H1 (cell line): ENCODE results near the gene ZNG1F. TPM values are rescaled to one million over a fixed set of nuclear protein-coding genes. Genes with fewer than 3 reads are reported as not detected.
"Not testable (repeated sequence)": the region's sequence is repeated elsewhere in the genome, so short reads cannot be mapped to it uniquely, and the experiment has no call there.

Source experiments
- CTCF ChIA-PET: fragments of 300-600 bp; sonication (Branson Sonifier 250); formaldehyde crosslinking; loops from one replicate; lab custom pipeline; 2021; ENCODE audit not compliant: partially characterized antibody; lab: Charles Lee
- POLR2A ChIA-PET: fragments of 300-600 bp; sonication (Branson Sonifier 250); formaldehyde crosslinking; loops from one replicate; lab custom pipeline; 2021; ENCODE audit warnings: inconsistent platforms; ENCODE audit not compliant: partially characterized antibody; lab: Charles Lee
- DNase-seq, 2 experiments: peaks; one replicate each; pipeline versions ENCODE4 v3.0.0 to v3.0.0-alpha.2; 2010 to 2022; ENCODE audit warnings: low spot score in 2 of 2, low read depth in 1 of 2, mixed read lengths in 1 of 2
- FAIRE-seq: peaks from 2 replicates; lab custom pipeline; 2011; peaks lifted over from hg19 to GRCh38; lab: Jason Lieb, UNC
- H2AFZ ChIP-seq: 2 replicates; pipeline ENCODE4 v1.8.1; 2012; ENCODE audit warnings: low read length, inconsistent platforms
- H2AK5ac ChIP-seq: 2 replicates; pipeline ENCODE4 v1.6.1; 2013; ENCODE audit warnings: low read depth, low read length
- H2BK120ac ChIP-seq: replicated peaks from 2 replicates; pipeline ENCODE3; 2013; ENCODE audit warnings: low read depth, low read length, inconsistent platforms
- H2BK12ac ChIP-seq: 2 replicates; pipeline ENCODE4 v1.6.1; 2013; ENCODE audit warnings: low read depth, low read length
- H2BK15ac ChIP-seq: 2 replicates; pipeline ENCODE4 v1.6.1; 2013; ENCODE audit warnings: low read length
- H2BK20ac ChIP-seq: 2 replicates; pipeline ENCODE4 v1.6.1; 2013; ENCODE audit warnings: low read length
- H2BK5ac ChIP-seq: 2 replicates; pipeline ENCODE4 v1.6.1; 2013; ENCODE audit warnings: low read depth, low read length
- H3K14ac ChIP-seq: 2 replicates; pipeline ENCODE4 v1.6.1; 2013; ENCODE audit warnings: inconsistent platforms; ENCODE audit not compliant: insufficient read length
- H3K18ac ChIP-seq: 2 replicates; pipeline ENCODE4 v1.6.1; 2013; ENCODE audit warnings: low read length; ENCODE audit errors: extremely low read depth
- H3K23ac ChIP-seq: 2 replicates; pipeline ENCODE4 v1.6.1; 2013; ENCODE audit warnings: inconsistent platforms; ENCODE audit not compliant: insufficient read length
- H3K23me2 ChIP-seq: 2 replicates; pipeline ENCODE4 v1.6.1; 2013; ENCODE audit warnings: low read depth, low read length
- H3K27ac ChIP-seq: 2 replicates; pipeline ENCODE4 v1.6.1; 2011; ENCODE audit warnings: low read depth, low read length, inconsistent platforms
- H3K27me3 ChIP-seq, 4 experiments: replicated peaks in 1 of 4; 1 replicate in 1 of 4; 2 replicates in 3 of 4; pipeline versions ENCODE4 v1.6.1 to v1.8.1; 2011 to 2013; ENCODE audit warnings: low read length in 3 of 4, mild to moderate bottlenecking in 3 of 4, inconsistent platforms in 2 of 4, mixed read lengths in 2 of 4, moderate library complexity in 1 of 4; ENCODE audit not compliant: control insufficient read depth in 3 of 4, insufficient read depth in 3 of 4; ENCODE audit errors: extremely low read depth in 1 of 4
- H3K36me3 ChIP-seq, 4 experiments: 2 replicates each; pipeline versions ENCODE4 v1.6.1 to v1.8.1; 2011 to 2013; ENCODE audit warnings: mild to moderate bottlenecking in 4 of 4, low read length in 3 of 4, moderate library complexity in 2 of 4, control low read depth in 1 of 4, inconsistent platforms in 1 of 4; ENCODE audit not compliant: insufficient read depth in 4 of 4, control insufficient read depth in 2 of 4
- H3K4ac ChIP-seq: replicated peaks from 2 replicates; pipeline ENCODE3; 2013; ENCODE audit warnings: low read length, low read depth, mixed read lengths, inconsistent platforms; ENCODE audit not compliant: insufficient read length
- H3K4me1 ChIP-seq, 4 experiments: replicated peaks in 1 of 4; 1 replicate in 1 of 4; 2 replicates in 3 of 4; pipeline versions ENCODE4 v1.6.1 to v1.8.1; 2011 to 2013; ENCODE audit warnings: low read length in 3 of 4, inconsistent platforms in 2 of 4, mixed read lengths in 1 of 4; ENCODE audit not compliant: insufficient read depth in 4 of 4, control insufficient read depth in 3 of 4
- H3K4me2 ChIP-seq, 2 experiments: 2 replicates each; pipeline versions ENCODE4 v1.6.1 to v1.8.1; 2011 to 2013; ENCODE audit warnings: low read depth in 2 of 2, low read length in 2 of 2, control low read depth in 1 of 2, inconsistent platforms in 1 of 2, mild to moderate bottlenecking in 1 of 2; ENCODE audit not compliant: insufficient read depth in 1 of 2
- H3K4me3 ChIP-seq, 4 experiments: fragments of 200-600, 300-600 bp in 1 of 4; sonication (generic), shearing (Covaris generic), sonication (Bioruptor Twin) in 1 of 4; 2 replicates each; pipeline versions ENCODE4 v1.5.1 to v1.8.1; 2011 to 2016; ENCODE audit warnings: low read length in 4 of 4, low read depth in 3 of 4, control low read depth in 2 of 4, inconsistent platforms in 2 of 4, mild to moderate bottlenecking in 2 of 4, mixed read lengths in 1 of 4, moderate library complexity in 1 of 4; ENCODE audit not compliant: insufficient read depth in 2 of 4; ENCODE audit errors: extremely low read depth in 1 of 4
- H3K56ac ChIP-seq: replicated peaks from 2 replicates; pipeline ENCODE3; 2013; ENCODE audit warnings: low read depth, mild to moderate bottlenecking, mixed read lengths, low read length, inconsistent platforms; ENCODE audit not compliant: insufficient read length
- H3K79me1 ChIP-seq: 2 replicates; pipeline ENCODE4 v1.6.1; 2013; ENCODE audit warnings: low read depth, low read length, control low read depth
- H3K79me2 ChIP-seq, 2 experiments: 2 replicates each; pipeline versions ENCODE4 v1.6.1 to v1.8.1; 2012 to 2013; ENCODE audit warnings: low read length in 2 of 2, mild to moderate bottlenecking in 2 of 2, inconsistent platforms in 1 of 2; ENCODE audit not compliant: insufficient read depth in 2 of 2, control insufficient read depth in 1 of 2
- H3K9ac ChIP-seq, 4 experiments: replicated peaks in 1 of 4; 1 replicate in 1 of 4; 2 replicates in 3 of 4; pipeline versions ENCODE4 v1.6.1 to v1.8.1; 2011 to 2013; ENCODE audit warnings: low read depth in 3 of 4, low read length in 3 of 4, control low read depth in 2 of 4, mild to moderate bottlenecking in 2 of 4, moderate library complexity in 2 of 4, inconsistent platforms in 1 of 4; ENCODE audit errors: extremely low read depth in 1 of 4
- H3K9me3 ChIP-seq, 2 experiments: 2 replicates each; pipeline versions ENCODE4 v1.6.1 to v1.8.1; 2012 to 2013; ENCODE audit warnings: mild to moderate bottlenecking in 2 of 2, moderate library complexity in 2 of 2, control low read depth in 1 of 2, inconsistent platforms in 1 of 2, low read depth in 1 of 2, low read length in 1 of 2, mixed read lengths in 1 of 2; ENCODE audit not compliant: insufficient read depth in 2 of 2
- H4K20me1 ChIP-seq, 2 experiments: replicated peaks in 1 of 2; 2 replicates each; pipeline versions ENCODE3 to v1.8.1; 2011 to 2013; ENCODE audit warnings: inconsistent platforms in 2 of 2, low read length in 2 of 2, mild to moderate bottlenecking in 1 of 2; ENCODE audit not compliant: insufficient read depth in 2 of 2, control insufficient read depth in 1 of 2
- H4K5ac ChIP-seq: 2 replicates; pipeline ENCODE4 v1.6.1; 2013; ENCODE audit warnings: low read length, low read depth, mixed read lengths, inconsistent platforms; ENCODE audit not compliant: insufficient read length
- H4K8ac ChIP-seq: 2 replicates; pipeline ENCODE4 v1.8.0; 2013; ENCODE audit warnings: mild to moderate bottlenecking, moderate library complexity, low read length, inconsistent platforms; ENCODE audit not compliant: insufficient read depth; ENCODE audit errors: extremely low read depth
- H4K91ac ChIP-seq: replicated peaks from 2 replicates; pipeline ENCODE3; 2013; ENCODE audit warnings: low read length, mixed read lengths, inconsistent platforms; ENCODE audit not compliant: insufficient read length
- WGBS, 2 experiments: shearing (Covaris generic) in 1 of 2; methylation state at CpG; one replicate each; pipeline versions ENCODE4 v1.1.6 to v1.1.7; 2013 to 2015; ENCODE audit warnings: low lambda C conversion rate in 2 of 2, mixed read lengths in 2 of 2, inconsistent platforms in 1 of 2, low coverage in 1 of 2, missing lambda C conversion rate in 1 of 2; ENCODE audit not compliant: insufficient replicate concordance in 2 of 2, insufficient coverage in 1 of 2, insufficient read length in 1 of 2; ENCODE audit errors: extremely low coverage in 1 of 2, missing lambda C conversion rate in 1 of 2; 5-methylcytosine and 5-hydroxymethylcytosine counted together
- polyA plus RNA-seq, 7 experiments: library from polyadenylated mRNA; depleted of rRNA in 3 of 7; stranded (reverse) in 5 of 7; unstranded in 2 of 7; fragments of >200 nt in 5 of 7; fragments of 200-250 nt in 2 of 7; gene quantifications; 1 replicate in 5 of 7; 2 replicates in 1 of 7; 4 replicates in 1 of 7; pipeline versions ENCODE4 v1.2.1 to v1.2.3, GENCODE V29; 2011 to 2013; ENCODE audit warnings: missing spikeins in 2 of 7, mixed read lengths in 2 of 7
- total RNA-seq: library from RNA; stranded (reverse); fragmentation: NEBNext Ultra II Directional; extraction: Animal tissue kit (Norgen Biotek cat#: 25700); gene quantifications from 2 replicates; pipeline ENCODE4 v1.2.1, GENCODE V29; 2021

Gene ZNG1F
- total and polyA plus RNA-seq, 2 of the 8 experiments (the other 6 are each of a cell fraction or from before 2014, with no cell fraction given), result 4.3 to 4.8 TPM

- peaks cover 2 to 32% (median 21%) of the 10 kb centered on the region in 4 experiments for H3K27me3 ChIP-seq
- CTCF ChIA-PET, H3K36me3 ChIP-seq, H3K14ac ChIP-seq, DNase-seq, H3K56ac ChIP-seq, H3K4me2 ChIP-seq, H2BK12ac ChIP-seq, H3K4me3 ChIP-seq, H2BK20ac ChIP-seq, POLR2A ChIA-PET, H2BK5ac ChIP-seq, H3K79me1 ChIP-seq, H3K23me2 ChIP-seq, H2BK15ac ChIP-seq, FAIRE-seq, H2AK5ac ChIP-seq, H3K79me2 ChIP-seq, H2BK120ac ChIP-seq, H3K9ac ChIP-seq, H3K4ac ChIP-seq, H3K4me1 ChIP-seq, H3K18ac ChIP-seq, H2AFZ ChIP-seq, H3K27ac ChIP-seq, H3K23ac ChIP-seq, H4K20me1 ChIP-seq, H4K91ac ChIP-seq, H4K8ac ChIP-seq, H4K5ac ChIP-seq: not testable (repeated sequence)
- peaks cover 21 to 61% of the 10 kb centered on the region in 2 experiments for H3K9me3 ChIP-seq
- WGBS, 2 experiments, result 68% methylated on average over 3 of the region's 3 CpGs; no CpG with 5 or more reads in 1 of the 2 experiments
These were observed 45.1 kb upstream of the ZNG1F start for GRCh38 chr9:41234221-41234620.

DNA sequence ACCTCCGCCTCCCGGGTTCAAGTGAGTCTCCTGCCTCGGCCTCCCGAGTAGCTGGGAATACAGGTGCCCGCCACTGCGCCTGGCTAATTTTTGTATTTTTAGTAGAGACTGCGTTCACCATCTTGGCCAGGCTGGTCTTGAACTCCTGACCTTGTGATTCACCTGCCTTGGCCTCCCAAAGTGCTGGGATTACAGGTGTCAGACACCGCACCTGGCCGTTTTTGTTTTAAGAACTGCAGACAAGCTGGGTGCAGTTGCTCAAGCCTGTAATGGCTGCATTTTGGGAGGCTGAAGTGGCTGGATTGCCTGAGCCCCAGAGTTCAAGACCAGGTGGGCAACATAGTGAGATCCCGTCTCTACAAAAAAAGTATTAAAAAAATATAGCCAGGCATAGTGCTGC lies 43.2 kb upstream of the ZNG1F start:
- H3K14ac ChIP-seq, CTCF ChIA-PET, H3K36me3 ChIP-seq, H2BK5ac ChIP-seq, FAIRE-seq, H4K91ac ChIP-seq, H3K4me2 ChIP-seq, H2BK12ac ChIP-seq, H3K9ac ChIP-seq, H3K27ac ChIP-seq, H2BK20ac ChIP-seq, H2BK120ac ChIP-seq, H2AK5ac ChIP-seq, H3K4me1 ChIP-seq, H3K4ac ChIP-seq, H3K18ac ChIP-seq, DNase-seq, H3K79me2 ChIP-seq, H3K79me1 ChIP-seq, H4K8ac ChIP-seq, H3K4me3 ChIP-seq, H3K56ac ChIP-seq, H4K5ac ChIP-seq, H2AFZ ChIP-seq, H2BK15ac ChIP-seq, POLR2A ChIA-PET, H3K23ac ChIP-seq: not testable (repeated sequence)
- WGBS, 2 experiments, result 86% methylated on average over 10 of the region's 10 CpGs; no CpG with 5 or more reads in 1 of the 2 experiments
- peaks cover 0 to 10% of the 10 kb centered on the region in 2 experiments for H4K20me1 ChIP-seq
- peaks cover 2 to 32% (median 21%) of the 10 kb centered on the region in 4 experiments for H3K27me3 ChIP-seq
- peaks cover 22 to 56% of the 10 kb centered on the region in 2 experiments for H3K9me3 ChIP-seq
- H3K23me2 ChIP-seq, result peaks cover 10% of the 10 kb centered on the region
